Motor neuron (in vitro differentiated cells): Measurements from ENCODE around the gene CHM. TPM values are rescaled to one million over a fixed set of nuclear protein-coding genes. Genes with fewer than 3 reads are reported as not detected.

ENCODE experiments used
- ATAC-seq, 8 experiments: fragments of 200-7000 bp; cut with Tn5 transposase; replicated peaks in 6 of 8; 2 replicates each; pipeline ENCODE4 v1.8.0; 2021; ENCODE audit warnings: mild to moderate bottlenecking in 8 of 8, moderate library complexity in 8 of 8
- H3K27ac ChIP-seq, 2 donors: fragments of 250-450 bp; sonication (Bioruptor Pico); 2 replicates each; pipeline ENCODE4 v1.9.0; 2021; ENCODE audit warnings: antibody characterized with exemption in 2 of 2, mild to moderate bottlenecking in 2 of 2, moderate library complexity in 1 of 2
- H3K4me1 ChIP-seq, 2 donors: fragments of 250-450 bp; sonication (Bioruptor Pico); replicated peaks in 1 of 2; 2 replicates each; pipeline ENCODE4 v1.6.1; 2021; ENCODE audit warnings: antibody characterized with exemption in 2 of 2, mild to moderate bottlenecking in 2 of 2, moderate library complexity in 1 of 2
- H3K4me3 ChIP-seq, 5 donors: fragments of 250-450 bp; sonication (Bioruptor Pico); 2 replicates each; pipeline ENCODE4 v1.9.0; 2021; ENCODE audit warnings: antibody characterized with exemption in 5 of 5, mild to moderate bottlenecking in 5 of 5, moderate library complexity in 4 of 5
- WGBS, 10 experiments: fragments of 450-650 bp; shearing (Covaris generic); methylation state at CpG; one replicate each; pipeline ENCODE4 v1.0.0; 2022; 5-methylcytosine and 5-hydroxymethylcytosine counted together
- in situ Hi-C, 9 experiments: fragments of 400-800 bp; cut with MboI; loops; one replicate each; pipeline ENCODE4 v1.15.0; 2021; ENCODE audit warnings: low sequenced_read_pairs in 9 of 9, low pct_unique_long_range_greater_than_20kb in 2 of 9; ENCODE audit not compliant: unreplicated experiment in 9 of 9
- total RNA-seq, 8 experiments: library from RNA; unstranded; fragments of 300-600 nt; gene quantifications; 2 replicates each; pipeline versions ENCODE4 v1.2.3 to v1.2.4, GENCODE V29; 2022

CHM gene, protein sequence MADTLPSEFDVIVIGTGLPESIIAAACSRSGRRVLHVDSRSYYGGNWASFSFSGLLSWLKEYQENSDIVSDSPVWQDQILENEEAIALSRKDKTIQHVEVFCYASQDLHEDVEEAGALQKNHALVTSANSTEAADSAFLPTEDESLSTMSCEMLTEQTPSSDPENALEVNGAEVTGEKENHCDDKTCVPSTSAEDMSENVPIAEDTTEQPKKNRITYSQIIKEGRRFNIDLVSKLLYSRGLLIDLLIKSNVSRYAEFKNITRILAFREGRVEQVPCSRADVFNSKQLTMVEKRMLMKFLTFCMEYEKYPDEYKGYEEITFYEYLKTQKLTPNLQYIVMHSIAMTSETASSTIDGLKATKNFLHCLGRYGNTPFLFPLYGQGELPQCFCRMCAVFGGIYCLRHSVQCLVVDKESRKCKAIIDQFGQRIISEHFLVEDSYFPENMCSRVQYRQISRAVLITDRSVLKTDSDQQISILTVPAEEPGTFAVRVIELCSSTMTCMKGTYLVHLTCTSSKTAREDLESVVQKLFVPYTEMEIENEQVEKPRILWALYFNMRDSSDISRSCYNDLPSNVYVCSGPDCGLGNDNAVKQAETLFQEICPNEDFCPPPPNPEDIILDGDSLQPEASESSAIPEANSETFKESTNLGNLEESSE
- total RNA-seq = 10 to 100 TPM; 10.8 to 44.6 (median 25.4) TPM

DNA sequence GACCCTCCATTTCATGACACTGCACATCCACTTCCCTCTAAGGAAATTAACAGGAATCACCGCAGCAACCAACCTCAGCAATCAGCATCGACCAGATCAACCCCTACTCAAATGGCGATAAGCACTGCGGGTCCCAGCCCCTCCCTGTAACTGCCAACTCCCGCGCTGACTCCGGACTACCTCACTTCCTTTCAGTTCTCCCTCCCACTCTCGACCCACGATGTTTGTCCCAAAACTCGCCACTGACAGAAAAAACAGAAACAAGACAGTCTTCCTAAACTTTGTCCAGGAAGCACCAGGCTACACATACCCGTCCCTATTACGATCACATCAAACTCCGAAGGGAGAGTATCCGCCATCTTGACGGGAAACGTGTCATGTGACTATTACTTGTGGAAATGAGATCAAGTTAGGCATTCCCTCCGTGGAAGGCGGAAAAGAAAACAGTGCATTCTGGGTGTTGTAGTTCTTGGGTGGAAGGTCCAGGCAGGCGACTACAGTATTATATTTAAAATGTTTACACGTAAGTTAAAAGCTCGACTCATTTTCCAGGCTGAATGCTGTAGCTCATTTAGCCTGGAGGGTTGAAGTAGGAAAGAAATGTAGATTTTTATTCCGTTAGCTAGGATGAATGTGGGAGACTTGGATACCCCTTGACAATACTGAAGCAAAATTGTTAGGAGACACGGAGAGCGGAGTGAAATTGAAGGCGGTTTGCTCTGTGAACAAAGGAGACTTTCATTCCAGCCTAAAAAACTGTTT lies at the start of gene CHM:
Gene CHM (minus strand): TSS at position 385 of the 762 bp plus-strand sequence. CDS start 26 bp downstream, at position 359.
- Histone ChIP-seq H3K4me1 (peaks cover 0 to 7% of the 10 kb centered on the region in 2 donors), H3K4me3 (peak within 1 kb of the TSS; percentile 68 to 99 (median 92)), H3K27ac (peak within 1 kb of the TSS; percentile 83 to 96)
- 0 to 22% (median 3%) methylated on average over 3 to 23 of the region's 25 CpGs; no CpG with 5 or more reads in 3 of the 10 experiments for WGBS, 10 experiments
- in situ Hi-C loops = no loop called here
- ATAC-seq = peak; percentile 94 to 97 (median 96)

DNA sequence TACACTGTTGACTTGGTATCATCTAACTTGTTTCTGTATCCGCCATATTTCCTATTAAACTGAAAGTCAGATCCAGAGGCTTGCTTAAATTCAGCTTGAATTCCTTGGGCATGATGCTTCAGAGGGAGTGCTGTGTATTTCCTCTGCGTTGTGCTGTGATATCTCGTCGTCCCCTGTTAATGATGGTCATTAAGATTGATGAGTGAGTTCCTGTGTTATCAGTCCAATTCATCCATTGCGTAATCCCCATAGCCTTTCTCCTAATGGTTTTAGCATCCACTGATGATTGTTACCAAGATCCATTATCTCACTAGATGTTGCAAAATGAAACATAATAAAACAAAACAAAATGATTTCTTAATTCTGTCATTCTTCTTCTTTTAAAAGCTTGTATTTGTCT lies 31.3 kb upstream of the CHM start:
- no peak overlapping the region for H3K4me3 ChIP-seq

DNA sequence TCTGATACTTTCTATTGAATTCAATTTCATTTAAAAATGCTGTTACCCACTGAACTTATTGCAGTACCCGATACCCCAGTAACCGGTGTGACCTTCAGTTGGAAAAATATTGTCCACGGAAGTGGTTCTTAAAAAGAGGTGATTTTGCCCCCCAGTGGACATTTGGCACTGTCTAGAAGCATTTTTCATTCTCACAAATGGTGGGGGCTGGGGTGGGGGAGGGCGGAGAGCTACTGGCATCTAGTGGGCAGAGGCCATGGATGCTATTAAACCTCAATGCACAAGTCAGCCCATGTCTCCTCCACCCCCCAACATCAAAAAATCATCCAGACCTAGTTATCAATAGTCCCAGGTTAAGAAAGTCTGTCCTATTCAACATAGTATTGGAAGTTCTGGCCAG lies 19.6 kb upstream of the CHM start:
- peak in 1 of 8 experiments; percentile 27 for ATAC-seq
- no peaks in the 10 kb centered on the region for H3K4me1 ChIP-seq
- 40 to 100% methylated on average over 1 of the region's 4 CpGs; no CpG with 5 or more reads in 8 of the 10 experiments for WGBS, 10 experiments
- no peak overlapping the region for H3K27ac ChIP-seq
- in situ Hi-C loops = no loop called here
- no peak overlapping the region for H3K4me3 ChIP-seq

More for the DNA sequence above, 31.3 kb upstream of the CHM start:
- in situ Hi-C loops = no loop called here
- Histone ChIP-seq H3K4me1 (no peaks in the 10 kb centered on the region), H3K27ac (no peak overlapping the region)
- WGBS, 10 experiments = 0 to 76% (median 38%) methylated on average over 1 to 5 of the region's 5 CpGs; no CpG with 5 or more reads in 4 of the 10 experiments
- ATAC-seq = no peak

DNA sequence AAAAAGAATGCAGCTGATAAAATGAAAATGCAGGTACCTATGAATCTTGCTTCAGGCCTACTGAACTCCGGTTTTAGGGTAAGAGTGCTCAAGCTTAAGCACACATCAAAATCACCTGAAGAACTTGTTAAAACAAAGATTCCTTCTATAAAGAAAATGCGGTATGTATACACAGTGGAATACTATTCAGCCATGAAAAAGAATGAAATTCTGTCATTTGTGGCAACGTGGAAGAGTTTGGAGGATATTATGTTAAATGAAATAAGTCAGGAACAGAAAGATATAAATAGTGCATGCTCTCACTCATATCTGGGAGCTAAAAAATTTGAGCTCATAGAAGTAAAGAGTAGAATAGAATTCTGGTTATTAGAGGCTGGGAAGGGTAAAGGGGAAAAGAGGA lies 14.0 kb upstream of the CHM start:
- WGBS, 10 experiments = 19 to 100% (median 66%) methylated on average over 1 to 3 of the region's 3 CpGs; no CpG with 5 or more reads in 2 of the 10 experiments
- H3K4me3 ChIP-seq = no peak overlapping the region
- H3K4me1 ChIP-seq = no peaks in the 10 kb centered on the region
- no peak overlapping the region for H3K27ac ChIP-seq
- no peak for ATAC-seq
- in situ Hi-C loops = no loop called here

DNA sequence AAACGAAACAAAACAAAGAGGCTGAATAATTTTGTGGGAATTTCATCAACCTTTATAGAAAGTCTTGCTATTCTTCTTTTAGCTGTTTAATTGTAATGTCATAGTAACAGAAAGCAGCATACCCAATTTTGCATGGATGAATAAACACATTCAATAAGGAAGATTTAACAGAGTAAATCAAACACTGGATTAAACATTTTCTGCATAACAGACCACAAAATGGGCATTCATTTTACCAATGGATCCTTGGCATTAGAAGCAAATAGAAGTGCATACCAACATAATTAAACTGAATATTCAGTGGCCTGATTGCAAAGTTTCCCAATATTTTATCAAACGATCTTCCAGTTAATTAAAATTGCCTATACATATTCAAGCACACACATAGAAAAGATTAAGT lies 4.4 kb upstream of the CHM start:
- Histone ChIP-seq H3K27ac (no peak overlapping the region), H3K4me3 (no peak overlapping the region), H3K4me1 (no peaks in the 10 kb centered on the region)
- 0 to 60% (median 24%) methylated on average over 1 to 2 of the region's 2 CpGs; no CpG with 5 or more reads in 4 of the 10 experiments for WGBS, 10 experiments
- no peak for ATAC-seq
- in situ Hi-C loops = no loop called here

DNA sequence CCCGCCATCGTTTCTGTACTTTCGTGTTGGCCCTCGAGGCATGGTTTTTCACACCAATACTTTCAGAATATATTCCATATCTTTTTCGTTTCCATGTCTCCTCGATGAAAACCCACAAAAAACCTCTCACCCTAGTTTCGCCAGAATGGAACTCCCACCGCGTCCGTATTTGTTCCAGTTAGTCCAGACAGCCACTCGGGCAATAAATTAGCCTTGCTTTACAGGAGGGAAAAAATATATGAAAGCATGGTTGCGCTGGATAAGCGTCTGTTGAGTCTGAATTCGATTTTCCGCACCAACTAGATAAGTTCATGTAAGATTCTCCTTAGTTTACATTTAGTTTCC lies 550 bp upstream of the CHM start:
- no peak overlapping the region for H3K27ac ChIP-seq
- H3K4me1 ChIP-seq = peaks cover 0 to 7% of the 10 kb centered on the region in 2 donors
- no peak overlapping the region for H3K4me3 ChIP-seq
- ATAC-seq = no peak
- in situ Hi-C loops = no loop called here
- WGBS, 10 experiments = 0 to 95% (median 60%) methylated on average over 1 to 12 of the region's 15 CpGs; no CpG with 5 or more reads in 3 of the 10 experiments

DNA sequence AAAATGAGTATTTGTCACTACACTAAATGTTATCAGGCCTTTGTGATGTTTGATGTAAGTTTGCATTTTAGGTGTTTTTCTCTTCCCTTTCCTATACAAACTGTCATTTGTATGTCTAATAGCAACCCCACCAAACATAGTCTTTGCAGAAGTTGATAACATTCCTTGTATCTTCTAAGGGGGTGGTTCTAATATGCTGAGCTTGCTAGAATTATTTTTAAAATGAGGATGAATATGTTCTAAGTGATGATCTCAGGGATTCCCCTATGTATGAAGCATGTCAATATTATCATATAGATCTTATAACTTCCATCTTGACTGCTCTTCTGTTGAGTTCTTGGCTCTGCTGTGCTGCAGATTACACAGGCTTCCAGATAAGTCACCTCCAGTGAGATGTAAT lies 3.1 kb downstream of the CHM start:
- no peak for ATAC-seq

DNA sequence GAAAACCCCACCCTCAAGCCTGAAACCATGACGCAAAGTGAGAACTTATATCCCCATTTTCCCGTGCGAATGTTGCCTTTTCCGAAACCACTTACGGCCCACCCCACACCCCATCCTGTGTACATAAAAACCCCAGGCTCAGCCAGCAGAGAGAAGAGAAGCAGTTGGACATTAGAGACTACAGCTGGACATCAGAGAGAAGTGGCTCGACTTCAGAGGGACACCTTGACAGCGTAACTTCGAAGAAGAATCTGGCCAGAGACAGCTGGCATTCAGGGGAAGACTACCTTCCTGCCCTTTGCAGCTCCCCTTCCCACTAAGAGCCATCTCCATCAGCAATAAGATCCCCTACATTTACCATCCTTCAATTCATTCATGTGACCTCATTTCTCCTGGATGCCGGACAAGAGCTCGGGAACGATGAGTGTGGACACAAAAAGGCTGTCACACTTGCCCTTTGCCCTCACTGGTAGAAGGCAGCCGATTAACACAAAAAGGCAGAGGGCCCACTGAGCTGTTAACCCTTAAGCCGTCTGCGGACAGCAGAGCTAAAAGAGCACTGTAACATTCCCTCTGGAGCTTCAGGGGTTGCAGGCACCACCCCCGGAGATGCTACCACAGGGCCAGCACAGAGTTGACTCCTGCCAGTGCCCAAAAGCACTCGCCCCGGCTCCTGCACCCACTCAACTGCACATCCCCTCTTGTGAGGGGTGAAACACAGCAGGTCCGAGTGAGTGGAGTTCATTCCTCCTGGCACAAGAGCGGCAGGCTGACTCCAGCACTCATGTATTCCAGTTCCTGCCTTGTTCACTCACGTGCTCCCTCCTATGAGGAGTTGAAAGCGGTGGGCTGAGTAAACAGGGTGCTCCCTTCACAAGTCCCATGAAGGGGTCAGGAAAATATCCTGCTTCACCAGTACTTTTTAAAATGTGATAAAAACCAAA lies 7.5 kb downstream of the CHM start:
- Histone ChIP-seq H3K27ac (no peak overlapping the region), H3K4me1 (peaks cover 3 to 12% of the 10 kb centered on the region in 2 donors), H3K4me3 (peak overlapping the region in 1 of 5 donors; percentile 8)
- whole genome bisulfite sequencing, 10 experiments = 27 to 100% (median 79%) methylated on average over 1 to 16 of the region's 21 CpGs; no CpG with 5 or more reads in 5 of the 10 experiments
- in situ Hi-C loops = no loop called here
- peak in 4 of 8 experiments; percentile 20 to 70 (median 61) for ATAC-seq

More for the DNA sequence above, 3.1 kb downstream of the CHM start:
- H3K4me1 ChIP-seq = peaks cover 3 to 17% of the 10 kb centered on the region in 2 donors
- in situ Hi-C loops = no loop called here
- no peak overlapping the region for H3K4me3 ChIP-seq
- H3K27ac ChIP-seq = no peak overlapping the region

DNA sequence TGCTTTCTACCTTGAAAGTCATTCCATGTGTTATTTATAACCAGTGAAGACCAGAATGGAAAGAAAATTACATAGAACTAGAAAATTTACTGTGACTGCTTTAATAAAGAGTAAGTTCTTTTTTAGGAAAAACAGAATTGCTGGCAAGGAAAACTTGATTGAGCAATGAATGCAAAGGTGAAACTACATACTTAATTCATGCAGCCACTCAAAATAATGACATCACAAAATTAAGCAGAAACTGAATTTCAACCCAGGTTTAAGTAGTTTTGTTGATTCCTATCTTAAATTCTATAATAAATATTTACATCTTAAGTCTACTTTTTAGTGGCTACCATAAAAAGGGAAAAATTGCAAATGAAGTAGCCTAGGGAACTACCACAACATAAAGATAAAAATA lies 14.0 kb downstream of the CHM start:
- in situ Hi-C loops = no loop called here
- Histone ChIP-seq H3K4me1 (no peaks in the 10 kb centered on the region), H3K4me3 (no peak overlapping the region), H3K27ac (no peak overlapping the region)
- ATAC-seq = no peak

DNA sequence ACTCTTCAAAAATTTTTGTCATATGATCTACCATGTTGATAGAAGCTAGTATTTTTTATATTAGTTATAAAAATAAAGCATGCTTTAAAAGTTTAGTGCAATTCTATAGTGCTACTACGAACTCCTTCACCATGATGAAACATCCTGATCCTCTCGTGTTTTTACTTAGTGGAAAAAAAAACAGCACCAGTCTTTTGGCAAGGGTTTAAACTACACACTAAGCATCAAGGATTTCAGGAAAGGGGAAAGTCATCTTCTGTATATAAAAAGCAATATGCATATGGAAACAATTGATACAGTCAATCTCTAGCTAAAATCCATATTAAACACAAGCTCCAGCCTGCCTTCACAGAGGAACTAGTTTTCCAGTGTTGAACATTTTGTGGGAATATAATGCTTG lies 18.7 kb downstream of the CHM start:
- 57 to 100% (median 92%) methylated on average over 1 to 2 of the region's 2 CpGs; no CpG with 5 or more reads in 3 of the 10 experiments for WGBS, 10 experiments
- Histone ChIP-seq H3K27ac (no peak overlapping the region), H3K4me3 (no peak overlapping the region), H3K4me1 (no peaks in the 10 kb centered on the region)
- in situ Hi-C loops = no loop called here
- no peak for ATAC-seq

DNA sequence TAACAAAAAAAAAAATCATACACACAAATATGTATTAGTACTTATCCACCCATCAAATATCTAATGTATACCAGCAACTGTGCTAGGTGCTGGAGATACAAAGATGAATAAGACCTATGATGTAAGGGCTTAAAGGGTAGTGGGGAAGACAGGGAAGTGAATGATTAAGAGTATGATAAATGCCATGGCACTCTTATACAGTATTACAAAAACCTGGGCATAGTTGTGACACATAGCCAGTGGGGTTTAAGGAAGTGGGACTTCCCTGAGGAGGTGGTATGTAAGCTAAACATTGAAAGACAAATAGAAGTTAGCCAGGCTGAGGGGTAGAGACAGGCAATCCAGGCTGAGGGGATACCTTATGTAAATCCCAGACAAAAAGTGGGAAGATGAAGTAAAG lies 23.5 kb downstream of the CHM start:
- no peak for ATAC-seq
- Histone ChIP-seq H3K27ac (no peak overlapping the region), H3K4me3 (no peak overlapping the region), H3K4me1 (no peaks in the 10 kb centered on the region)
- in situ Hi-C loops = no loop called here

DNA sequence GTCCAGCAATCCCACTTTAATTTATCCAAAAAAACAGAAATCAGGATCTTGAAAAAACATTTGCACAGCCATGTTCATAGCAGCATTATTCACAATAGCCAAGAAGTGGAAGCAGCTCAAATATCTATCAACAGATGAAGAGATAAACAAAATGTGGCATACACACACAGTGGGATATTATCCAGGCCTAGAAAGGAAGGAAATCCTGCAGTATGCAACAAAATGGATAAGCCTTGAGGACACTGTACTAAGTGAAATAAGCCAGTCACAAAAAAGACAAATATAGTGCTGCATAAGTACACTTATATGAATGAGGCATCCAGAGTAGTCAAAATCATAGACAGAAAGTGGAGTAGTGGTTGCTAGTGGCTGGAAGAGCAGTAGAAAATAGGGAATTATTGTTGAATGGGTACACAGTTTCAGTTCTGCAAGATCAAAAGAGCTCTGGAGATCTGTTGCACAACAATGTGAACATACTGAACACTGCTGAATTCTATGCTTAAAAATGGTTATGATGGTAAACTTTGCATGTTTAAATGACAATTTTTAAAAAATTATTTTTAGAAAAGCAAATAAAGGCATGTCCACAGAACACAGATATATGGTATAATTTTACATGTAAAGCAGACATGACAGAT lies 25.6 kb downstream of the CHM start:
- in situ Hi-C loops = no loop called here
- Histone ChIP-seq H3K4me3 (no peak overlapping the region), H3K4me1 (no peaks in the 10 kb centered on the region), H3K27ac (no peak overlapping the region)
- ATAC-seq = no peak
